NCI-H2196 treated with DMSO at 0.1 percent for 48 hours (cell line): ENCODE results near the gene EIF3L.

ENCODE experiments used
- DNase-seq: peaks from one replicate; lab custom pipeline; 2025; ENCODE audit not compliant: unreplicated experiment; lab: John Stamatoyannopoulos, UW

EIF3L gene

DNA sequence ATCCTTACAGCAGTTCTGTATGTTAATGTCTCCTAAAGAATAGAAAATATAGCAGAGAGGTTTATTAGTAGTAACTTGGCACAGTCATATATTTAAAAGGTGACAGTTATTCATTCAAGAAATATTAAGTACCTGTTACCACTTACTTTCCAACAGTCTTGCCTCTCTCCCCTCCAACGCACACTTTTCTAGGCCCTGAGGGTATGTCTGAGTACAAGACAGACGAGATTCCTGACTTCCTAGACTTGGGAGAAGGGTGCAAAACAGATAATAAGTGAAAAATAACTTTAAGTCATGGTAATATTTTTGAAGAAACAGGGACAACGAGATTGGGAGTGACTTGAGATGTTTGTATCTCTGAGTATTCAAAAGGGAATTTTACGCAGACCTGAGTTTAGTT is 1.6 kb downstream of the EIF3L start:
- DNase-seq: no peak

GRCh38 chr22:37852418-37852817 is 3.2 kb downstream of the EIF3L start:
- DNase-seq: no peak

GRCh38 chr22:37854946-37855345 is 5.7 kb downstream of the EIF3L start:
- no peak for DNase-seq

DNA sequence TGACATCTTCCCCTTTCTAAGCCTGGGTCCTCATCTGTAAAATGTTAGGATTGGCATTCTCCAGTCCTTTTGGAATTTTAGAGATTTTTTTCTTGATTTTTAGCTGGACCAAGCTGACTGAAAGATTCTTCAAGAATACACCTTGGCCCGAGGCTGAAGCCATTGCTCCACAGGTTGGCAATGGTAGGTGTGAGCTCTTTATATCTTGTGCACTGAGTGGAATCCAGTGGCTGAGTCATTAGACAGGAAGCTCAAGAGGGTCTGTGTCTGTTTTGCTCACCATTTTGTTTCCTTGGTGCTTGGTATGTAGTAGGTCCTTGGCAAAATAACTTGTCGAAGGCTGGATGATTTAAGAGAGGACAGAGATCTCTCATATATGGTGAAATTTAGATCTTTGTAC is 6.2 kb downstream of the EIF3L start:
- no peak for DNase-seq

DNA sequence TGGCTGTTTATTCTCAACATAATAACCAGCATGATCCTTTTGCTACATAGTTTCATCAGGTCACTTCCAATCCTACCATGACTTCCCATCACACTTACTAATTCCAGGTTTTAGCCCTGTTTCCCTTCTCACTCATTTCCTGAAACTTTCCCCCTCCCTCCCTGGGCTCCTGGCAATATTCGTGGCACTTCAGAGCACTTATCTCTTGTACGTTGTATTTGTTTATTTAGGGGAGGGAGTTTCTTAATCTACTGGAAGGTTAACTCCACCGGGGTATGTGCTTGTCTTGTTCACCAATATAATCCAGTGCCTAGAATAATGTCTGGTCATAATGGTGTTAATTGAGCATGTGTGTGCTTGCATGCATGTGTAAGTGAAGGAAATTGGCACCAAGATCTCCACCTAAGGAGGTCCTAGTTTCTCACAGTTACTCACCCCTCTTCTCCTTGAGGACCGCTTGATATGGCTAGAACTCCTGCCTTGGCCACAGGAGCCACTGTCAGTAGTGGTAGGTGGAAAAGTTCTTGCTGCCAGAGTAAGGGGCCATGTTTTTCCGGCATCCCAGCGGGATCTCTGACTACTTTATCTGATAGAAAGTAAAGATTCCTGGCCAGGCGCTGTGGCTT is 11.7 kb downstream of the EIF3L start:
- no peak for DNase-seq

DNA sequence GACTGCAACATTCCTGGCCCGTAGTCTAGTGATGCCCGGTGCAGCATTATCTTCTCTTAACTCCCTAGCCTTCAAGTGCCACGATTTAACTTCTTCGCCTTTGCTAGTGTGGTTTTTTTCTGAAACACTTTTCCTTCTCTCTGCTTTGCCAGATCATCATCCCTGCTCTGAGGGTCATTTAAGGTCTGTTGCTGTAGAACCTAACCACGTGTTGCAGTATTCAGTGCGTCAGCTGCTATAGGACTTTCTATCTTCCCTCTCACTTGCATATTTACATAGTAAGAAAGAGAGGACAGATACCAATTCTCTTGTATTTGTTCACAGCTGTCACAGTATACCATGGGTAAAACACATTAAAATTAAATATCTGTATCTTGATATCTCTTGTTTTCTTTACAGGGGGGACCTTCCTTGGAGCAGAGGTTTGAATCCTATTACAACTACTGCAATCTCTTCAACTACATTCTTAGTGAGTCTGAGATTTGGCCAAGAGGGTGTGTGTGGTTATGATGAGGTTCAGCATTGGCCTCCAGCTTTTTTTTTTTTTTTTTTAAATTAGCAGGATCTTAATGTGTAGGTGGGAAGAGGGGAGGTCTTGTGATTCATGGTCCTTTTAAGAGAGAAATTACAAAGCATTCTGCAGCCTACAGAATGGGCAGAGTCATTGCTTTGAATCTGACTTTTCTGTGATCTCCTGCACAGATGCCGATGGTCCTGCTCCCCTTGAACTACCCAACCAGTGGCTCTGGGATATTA is 13.5 kb downstream of the EIF3L start:
- DNase-seq: no peak

- DNase-seq: no peak
These were observed 16.3 kb downstream of the EIF3L start for GRCh38 chr22:37865510-37865909.

GRCh38 chr22:37870273-37870672 is 21.1 kb downstream of the EIF3L start:
- no peak for DNase-seq

DNA sequence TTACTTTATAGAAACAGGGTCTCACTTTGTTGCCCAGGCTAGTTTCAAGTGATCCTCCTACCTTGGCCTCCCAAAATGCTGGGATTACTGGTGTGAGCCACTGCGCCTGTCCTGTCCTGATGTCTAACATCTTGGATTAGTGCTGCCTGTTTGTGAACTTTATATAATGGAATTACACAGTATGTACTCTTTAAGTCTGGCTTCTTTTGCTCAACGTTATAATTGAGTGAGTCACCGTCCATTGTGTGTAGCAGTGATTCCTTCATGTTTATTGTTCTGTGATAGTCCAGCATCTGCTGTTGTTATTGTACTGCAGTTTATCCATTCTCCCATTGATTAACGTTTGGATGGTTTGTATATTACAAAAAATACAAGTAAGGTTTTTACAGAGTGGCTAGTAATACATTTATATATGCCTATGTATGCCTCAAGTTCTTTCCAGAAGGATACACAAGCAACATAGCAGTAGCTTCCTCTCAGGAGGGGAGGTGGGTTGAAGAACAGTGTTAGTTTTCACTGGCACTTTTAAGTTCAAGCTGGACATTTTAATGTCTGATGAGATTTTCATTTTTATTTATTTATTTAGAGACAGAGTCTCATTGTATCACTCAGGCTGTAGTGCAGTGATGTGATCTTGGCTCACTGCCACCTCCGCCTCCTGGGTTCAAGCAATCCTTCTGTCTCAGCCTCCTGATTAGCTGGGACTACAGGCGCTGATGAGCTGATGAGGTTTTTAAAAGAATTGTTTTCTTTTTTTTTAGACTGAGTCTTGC is 31.6 kb downstream of the EIF3L start:
- no peak for DNase-seq

- no peak for DNase-seq
These were observed 35.2 kb downstream of the EIF3L start for GRCh38 chr22:37884420-37884819.

- DNase-seq: no peak
These were observed 38.6 kb downstream of the EIF3L start for GRCh38 chr22:37887584-37888378.

DNA sequence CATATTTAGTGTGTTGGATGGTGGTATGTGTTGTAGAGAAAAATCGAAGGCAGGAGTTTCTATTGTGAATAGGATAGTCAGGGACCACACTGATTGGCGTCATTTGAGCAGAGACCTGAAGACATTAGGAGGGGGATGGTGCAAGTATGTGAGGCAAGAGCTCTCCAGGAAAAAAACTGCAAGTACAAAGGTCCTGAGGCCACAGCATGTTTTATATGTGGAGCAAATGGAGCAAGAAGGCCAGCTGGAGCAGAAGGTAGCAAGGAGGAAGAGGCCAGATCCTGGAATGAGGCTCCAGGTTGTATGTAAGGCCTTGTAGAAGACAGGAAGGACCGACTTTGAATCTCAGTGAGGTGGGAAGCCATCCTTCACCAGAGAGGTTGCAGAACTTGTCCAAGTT is 42.7 kb downstream of the EIF3L start:
- no peak for DNase-seq

GRCh38 chr22:37892566-37893335 is 43.5 kb downstream of the EIF3L start:
- no peak for DNase-seq

DNA sequence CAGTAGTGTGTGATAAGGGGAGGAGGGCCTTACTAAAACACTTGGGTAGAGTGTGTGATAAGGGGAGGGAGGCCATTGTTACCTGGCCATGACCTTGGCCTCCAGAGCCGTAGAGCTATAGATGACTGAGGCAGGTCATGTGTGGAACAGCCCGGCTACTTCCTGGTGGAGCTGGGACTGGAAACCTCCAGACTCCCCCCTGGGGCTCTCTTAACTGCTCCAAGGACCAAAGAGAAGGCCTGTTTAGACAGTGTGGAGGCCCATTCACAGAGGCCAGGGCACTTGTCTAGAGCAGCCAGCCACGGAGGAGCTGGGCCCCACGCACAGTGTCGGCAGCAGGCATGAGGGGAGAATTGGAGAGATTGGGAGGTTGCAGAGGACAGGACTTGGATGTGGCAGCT is 44.4 kb downstream of the EIF3L start:
- DNase-seq: no peak

GRCh38 chr22:37894939-37895670 is 45.9 kb downstream of the EIF3L start:
- DNase-seq: no peak

DNA sequence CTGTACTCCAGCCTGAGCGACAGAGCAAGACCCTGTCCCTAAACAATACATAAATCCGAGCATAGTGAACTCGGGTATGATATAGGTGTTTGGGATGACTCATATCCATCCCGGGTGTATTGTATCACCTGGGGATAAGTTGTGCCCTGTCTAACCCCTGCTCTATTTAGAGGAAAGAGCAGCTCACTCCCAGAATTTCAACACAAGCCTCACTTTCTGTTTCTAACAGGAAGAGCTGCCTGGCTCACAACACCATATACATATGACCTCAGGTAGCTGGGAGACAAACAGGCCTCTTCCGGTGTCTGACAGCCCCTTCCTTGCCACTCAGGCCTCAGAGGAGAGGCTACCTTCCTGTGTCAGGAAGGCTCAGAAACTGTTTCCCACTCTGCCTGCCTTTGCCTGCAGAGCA is 47.0 kb downstream of the EIF3L start:
- no peak for DNase-seq

GRCh38 chr22:37896939-37897338 is 47.7 kb downstream of the EIF3L start:
- no peak for DNase-seq

DNA sequence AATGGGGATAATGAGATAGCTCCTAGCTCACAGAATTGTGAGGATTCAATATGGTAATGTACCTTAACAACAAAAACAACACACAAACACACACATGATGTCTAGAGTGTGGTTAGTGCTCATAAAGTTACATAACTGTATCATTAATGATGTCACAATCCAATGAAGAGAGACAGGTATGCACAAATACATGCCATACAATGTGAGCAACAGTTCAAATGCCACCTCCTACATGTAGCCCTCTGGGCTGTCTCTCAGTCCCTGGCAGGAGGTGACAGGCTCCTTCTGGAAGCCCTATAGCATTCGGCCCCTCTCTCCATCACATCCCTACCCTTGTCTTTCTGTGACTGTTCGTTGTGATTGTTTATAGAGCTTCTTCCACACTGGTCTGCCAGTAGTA is 48.6 kb downstream of the EIF3L start:
- DNase-seq: no peak

- no peak for DNase-seq
These were observed 49.4 kb downstream of the EIF3L start for GRCh38 chr22:37898441-37899181.
